Colonic mucosa (tissue), 4 donors: Measurements from ENCODE around the gene MAP1LC3B2. TPM values are rescaled to one million over a fixed set of nuclear protein-coding genes. Genes with fewer than 3 reads are reported as not detected.
A peak's percentile ranks its signal among the peaks of the same experiment; 100 is the strongest.

Experiments
- DNase-seq: peaks from one replicate; pipeline ENCODE4 v3.0.0-alpha.2; 2020
- H3K27ac ChIP-seq: fragments of 200-600 bp; one replicate; pipeline ENCODE4 v1.8.0; 2021
- H3K27me3 ChIP-seq: fragments of 200-600 bp; one replicate; pipeline ENCODE4 v1.8.0; 2021
- H3K36me3 ChIP-seq: fragments of 200-600 bp; one replicate; pipeline ENCODE4 v1.8.0; 2021
- H3K4me1 ChIP-seq: fragments of 200-600 bp; one replicate; pipeline ENCODE4 v1.8.0; 2021; ENCODE audit warnings: mild to moderate bottlenecking
- H3K4me3 ChIP-seq: fragments of 200-600 bp; one replicate; pipeline ENCODE4 v1.8.0; 2021
- H3K9ac ChIP-seq, 2 donors: one replicate each; pipeline ENCODE4 v1.7.0; 2013; ENCODE audit warnings: control low read depth in 2 of 2, low read depth in 2 of 2, low read length in 2 of 2
- H3K9me3 ChIP-seq: fragments of 200-600 bp; one replicate; pipeline ENCODE4 v1.8.0; 2021
- CTCF ChIP-seq: fragments of 200-600 bp; IDR thresholded peaks from one replicate; pipeline ENCODE4 v1.8.0; 2022; ENCODE audit warnings: antibody characterized with exemption, mild to moderate bottlenecking
- intact Hi-C: fragments of 100-400 bp; cut with DNase I; formaldehyde crosslinking; loops from one replicate; pipeline ENCODE4 v1.14.1; 2022
- total RNA-seq, 2 donors: library from RNA; stranded (reverse); fragmentation: NEBNext Ultra II Directional in 1 of 2; extraction: Animal tissue kit (Norgen Biotek cat#: 25700) in 1 of 2; gene quantifications; one replicate each; pipeline ENCODE4 v1.2.1, GENCODE V29; 2021
- donor health status: healthy.
- donor health status: DM: no; HTN: no; CAD: no.
- donor health status: DM: no; HTN: no; CAD: no.

Gene MAP1LC3B2
- total RNA-seq, 2 donors from 2014 or later: 0.93 to 1.2 TPM

- no peaks in the 10 kb centered on the region for H3K9me3 ChIP-seq
- TF ChIP-seq CTCF: no peak
- intact Hi-C loops: no loop called here
- H3K27ac ChIP-seq: no peak overlapping the region
- peak overlapping the region; percentile 44 for H3K4me3 ChIP-seq
- H3K36me3 ChIP-seq: no peaks in the 10 kb centered on the region
- H3K4me1 ChIP-seq: peaks cover 8% of the 10 kb centered on the region
- peak; percentile 89 for DNase-seq
- H3K9ac ChIP-seq: peak overlapping the region in 1 of 2 donors; percentile 22
- no peaks in the 10 kb centered on the region for H3K27me3 ChIP-seq
Observed at GRCh38 chr12:116533343-116534251, 25.6 kb upstream of the MAP1LC3B2 start.

- Histone ChIP-seq H3K9ac (peak overlapping the region in 1 of 2 donors; percentile 9), H3K36me3 (no peaks in the 10 kb centered on the region), H3K4me1 (peaks cover 15% of the 10 kb centered on the region), H3K27me3 (no peaks in the 10 kb centered on the region), H3K9me3 (no peaks in the 10 kb centered on the region), H3K4me3 (peak overlapping the region; percentile 44), H3K27ac (no peak overlapping the region)
- intact Hi-C loops: no loop called here
- TF ChIP-seq CTCF: no peak
- DNase-seq: peak; percentile 41
Observed at GRCh38 chr12:116534311-116535121, 24.7 kb upstream of the MAP1LC3B2 start.

GRCh38 chr12:116535241-116535640, 23.9 kb upstream of the MAP1LC3B2 start:
- H3K4me3 ChIP-seq: no peak overlapping the region
- peaks cover 15% of the 10 kb centered on the region for H3K4me1 ChIP-seq
- DNase-seq: no peak
- no peaks in the 10 kb centered on the region for H3K9me3 ChIP-seq
- no peak overlapping the region for H3K9ac ChIP-seq
- no peak for TF ChIP-seq CTCF
- no peaks in the 10 kb centered on the region for H3K27me3 ChIP-seq
- no peaks in the 10 kb centered on the region for H3K36me3 ChIP-seq
- intact Hi-C loops: no loop called here
- H3K27ac ChIP-seq: no peak overlapping the region

- peaks cover 15% of the 10 kb centered on the region for H3K4me1 ChIP-seq
- intact Hi-C loops: no loop called here
- H3K9ac ChIP-seq: no peak overlapping the region
Observed at GRCh38 chr12:116537101-116537904, 21.9 kb upstream of the MAP1LC3B2 start.

More at GRCh38 chr12:116537101-116537904, 21.9 kb upstream of the MAP1LC3B2 start:
- no peak for TF ChIP-seq CTCF
- Histone ChIP-seq H3K36me3 (no peaks in the 10 kb centered on the region), H3K9me3 (no peaks in the 10 kb centered on the region), H3K27ac (no peak overlapping the region), H3K27me3 (no peaks in the 10 kb centered on the region), H3K4me3 (no peak overlapping the region)
- DNase-seq: no peak
